Keratinocyte (primary cell): ENCODE measurements around the gene TMUB2. TPM values are rescaled to one million over a fixed set of nuclear protein-coding genes. Genes with fewer than 3 reads are reported as not detected.
"Not testable (repeated sequence)": the region's sequence is repeated elsewhere in the genome, so short reads cannot be mapped to it uniquely, and the experiment has no call there.

ENCODE experiments used
- DNase-seq: peaks from one replicate; pipeline ENCODE4 v3.0.0-alpha.2; 2011; ENCODE audit warnings: low read depth, missing footprints, low spot score
- FAIRE-seq: peaks from 2 replicates; lab custom pipeline; 2011; peaks lifted over from hg19 to GRCh38; lab: Jason Lieb, UNC
- H2AFZ ChIP-seq: 2 replicates; pipeline ENCODE4 v1.6.0; 2012; ENCODE audit warnings: low read length, control low read depth, inconsistent platforms; ENCODE audit not compliant: control insufficient read depth
- H3K27ac ChIP-seq: 2 replicates; pipeline ENCODE4 v1.5.1; 2011; ENCODE audit warnings: low read length; ENCODE audit not compliant: control insufficient read depth, insufficient read depth
- H3K27me3 ChIP-seq: 3 replicates; pipeline ENCODE4 v1.6.0; 2011; ENCODE audit warnings: low read length; ENCODE audit not compliant: control insufficient read depth, insufficient read depth; ENCODE audit errors: extremely low read depth
- H3K36me3 ChIP-seq, 2 experiments: 2 replicates in 1 of 2; 3 replicates in 1 of 2; pipeline ENCODE4 v1.5.1; 2011; ENCODE audit warnings: low read length in 2 of 2, mild to moderate bottlenecking in 1 of 2; ENCODE audit not compliant: control insufficient read depth in 2 of 2, insufficient read depth in 2 of 2; ENCODE audit errors: extremely low read depth in 1 of 2
- H3K4me1 ChIP-seq: 3 replicates; pipeline ENCODE4 v1.5.1; 2011; ENCODE audit warnings: low read length; ENCODE audit not compliant: control insufficient read depth, insufficient read depth; ENCODE audit errors: extremely low read depth
- H3K4me2 ChIP-seq: 3 replicates; pipeline ENCODE4 v1.6.0; 2011; ENCODE audit warnings: low read depth, low read length; ENCODE audit not compliant: control insufficient read depth, insufficient read depth; ENCODE audit errors: extremely low read depth
- H3K4me3 ChIP-seq, 3 experiments: fragments of 200-600 bp in 1 of 3; sonication (generic) in 1 of 3; 2 replicates in 2 of 3; 3 replicates in 1 of 3; pipeline ENCODE4 v1.5.1; 2011 to 2016; ENCODE audit warnings: low read length in 3 of 3, mild to moderate bottlenecking in 3 of 3, control low read depth in 2 of 3, inconsistent platforms in 1 of 3, low read depth in 1 of 3, mixed read lengths in 1 of 3, mixed run types in 1 of 3, moderate library complexity in 1 of 3; ENCODE audit not compliant: control insufficient read depth in 2 of 3, insufficient read depth in 2 of 3; ENCODE audit errors: extremely low read depth in 1 of 3
- H3K79me2 ChIP-seq: 2 replicates; pipeline ENCODE4 v1.6.0; 2012; ENCODE audit warnings: low read length; ENCODE audit not compliant: control insufficient read depth, insufficient read depth
- H3K9ac ChIP-seq: 3 replicates; pipeline ENCODE4 v1.6.0; 2011; ENCODE audit warnings: low read length; ENCODE audit not compliant: control insufficient read depth, insufficient read depth; ENCODE audit errors: extremely low read depth
- H3K9me1 ChIP-seq: 3 replicates; pipeline ENCODE4 v1.6.0; 2011; ENCODE audit warnings: low read length; ENCODE audit not compliant: control insufficient read depth, insufficient read depth; ENCODE audit errors: extremely low read depth
- H3K9me3 ChIP-seq: 2 replicates; pipeline ENCODE4 v1.5.1; 2012; ENCODE audit warnings: low read depth, low read length; ENCODE audit not compliant: control insufficient read depth
- H4K20me1 ChIP-seq: 3 replicates; pipeline ENCODE4 v1.6.0; 2011; ENCODE audit warnings: low read length; ENCODE audit not compliant: control insufficient read depth, insufficient read depth; ENCODE audit errors: extremely low read depth
- EZH2 ChIP-seq: IDR thresholded peaks from one replicate; pipeline ENCODE4 v1.6.1; 2012; ENCODE audit warnings: inconsistent platforms, mild to moderate bottlenecking, low read length, moderate library complexity
- dilution Hi-C: fragments of 300-500 bp; cut with MboI; formaldehyde crosslinking; loops from one replicate; pipeline ENCODE4 v1.7.0; 2020; ENCODE audit warnings: low sequenced_read_pairs; ENCODE audit not compliant: extremely low pct_ligation_motif_present
- polyA plus RNA-seq, 5 experiments: library from polyadenylated mRNA; depleted of rRNA in 3 of 5; stranded (reverse) in 3 of 5; stranded (forward) in 1 of 5; unstranded in 1 of 5; fragments of >200 nt; gene quantifications; 1 replicate in 1 of 5; 2 replicates in 3 of 5; 3 replicates in 1 of 5; pipeline versions ENCODE4 v1.2.1 to v1.2.3, GENCODE V29; 2011 to 2012; ENCODE audit warnings: missing spikeins in 2 of 5, low read depth in 1 of 5, low replicate concordance in 1 of 5
- TF ChIP-seq, protein P1 (sequence below), 3 experiments: IDR thresholded peaks in 1 of 3; conservative IDR thresholded peaks in 1 of 3; optimal IDR thresholded peaks in 1 of 3; 2 replicates in 2 of 3; 3 replicates in 1 of 3; pipeline versions ENCODE3 to v1.5.1; 2011; ENCODE audit warnings: low read length in 3 of 3, mild to moderate bottlenecking in 3 of 3, moderate library complexity in 2 of 3, control low read depth in 1 of 3, inconsistent platforms in 1 of 3; ENCODE audit not compliant: insufficient read depth in 2 of 3; ENCODE audit errors: extremely low read depth in 1 of 3

TMUB2 gene
- polyA plus RNA-seq, 1 donor (not counting 4 experiments of a cell fraction or from before 2014, with no cell fraction given): 25.5 TPM

GRCh38 chr17:44147812-44148211, 39.0 kb upstream of the TMUB2 start:
- Histone ChIP-seq H3K9ac (no peak overlapping the region), H3K9me1 (no peaks in the 10 kb centered on the region), H3K9me3 (no peaks in the 10 kb centered on the region), H3K27ac (no peak overlapping the region), H3K79me2 (peaks cover 9% of the 10 kb centered on the region), H3K36me3 (peaks cover 0 to 21% of the 10 kb centered on the region in 2 experiments), H3K4me2 (no peak overlapping the region), H3K4me1 (peaks cover 5% of the 10 kb centered on the region), H3K27me3 (no peaks in the 10 kb centered on the region), H4K20me1 (peaks cover 3% of the 10 kb centered on the region), H2AFZ (no peak overlapping the region), H3K4me3 (no peak overlapping the region)
- no peak for FAIRE-seq
- dilution Hi-C loops: no loop called here
- TF ChIP-seq EZH2: no peak
- TF ChIP-seq, protein P1, sequence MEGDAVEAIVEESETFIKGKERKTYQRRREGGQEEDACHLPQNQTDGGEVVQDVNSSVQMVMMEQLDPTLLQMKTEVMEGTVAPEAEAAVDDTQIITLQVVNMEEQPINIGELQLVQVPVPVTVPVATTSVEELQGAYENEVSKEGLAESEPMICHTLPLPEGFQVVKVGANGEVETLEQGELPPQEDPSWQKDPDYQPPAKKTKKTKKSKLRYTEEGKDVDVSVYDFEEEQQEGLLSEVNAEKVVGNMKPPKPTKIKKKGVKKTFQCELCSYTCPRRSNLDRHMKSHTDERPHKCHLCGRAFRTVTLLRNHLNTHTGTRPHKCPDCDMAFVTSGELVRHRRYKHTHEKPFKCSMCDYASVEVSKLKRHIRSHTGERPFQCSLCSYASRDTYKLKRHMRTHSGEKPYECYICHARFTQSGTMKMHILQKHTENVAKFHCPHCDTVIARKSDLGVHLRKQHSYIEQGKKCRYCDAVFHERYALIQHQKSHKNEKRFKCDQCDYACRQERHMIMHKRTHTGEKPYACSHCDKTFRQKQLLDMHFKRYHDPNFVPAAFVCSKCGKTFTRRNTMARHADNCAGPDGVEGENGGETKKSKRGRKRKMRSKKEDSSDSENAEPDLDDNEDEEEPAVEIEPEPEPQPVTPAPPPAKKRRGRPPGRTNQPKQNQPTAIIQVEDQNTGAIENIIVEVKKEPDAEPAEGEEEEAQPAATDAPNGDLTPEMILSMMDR (optimal IDR thresholded peaks at IDR 0.05 in 1 of 3, IDR thresholded peaks at IDR 0.05 in 1 of 3, conservative IDR thresholded peaks at IDR 0.05 in 1 of 3; ENCODE audit: extremely low read depth in 1 of 3, insufficient read depth in 2 of 3, low read length in 3 of 3): no peak
- DNase-seq: no peak

DNA sequence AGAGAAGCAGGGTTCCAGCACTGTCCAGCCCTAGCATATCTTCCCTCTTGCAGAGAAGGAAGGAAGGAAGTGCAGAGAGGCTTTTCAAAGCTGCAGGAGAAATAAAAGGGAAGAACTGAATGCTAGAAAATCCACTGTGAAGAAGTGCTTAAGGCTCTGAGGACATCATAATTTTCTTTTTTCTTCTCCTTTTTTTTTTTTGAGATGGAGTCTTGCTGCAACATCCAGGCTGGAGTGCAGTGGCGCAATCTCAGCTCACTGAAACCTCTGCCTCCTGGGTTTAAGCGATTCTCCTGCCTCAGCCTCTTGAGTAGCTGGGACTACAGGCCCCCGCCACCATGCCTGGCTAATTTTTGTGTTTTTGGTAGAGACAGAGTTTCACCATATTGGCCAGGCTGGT, 37.7 kb upstream of the TMUB2 start:
- dilution Hi-C loops, H4K20me1 ChIP-seq: not testable (repeated sequence)

DNA sequence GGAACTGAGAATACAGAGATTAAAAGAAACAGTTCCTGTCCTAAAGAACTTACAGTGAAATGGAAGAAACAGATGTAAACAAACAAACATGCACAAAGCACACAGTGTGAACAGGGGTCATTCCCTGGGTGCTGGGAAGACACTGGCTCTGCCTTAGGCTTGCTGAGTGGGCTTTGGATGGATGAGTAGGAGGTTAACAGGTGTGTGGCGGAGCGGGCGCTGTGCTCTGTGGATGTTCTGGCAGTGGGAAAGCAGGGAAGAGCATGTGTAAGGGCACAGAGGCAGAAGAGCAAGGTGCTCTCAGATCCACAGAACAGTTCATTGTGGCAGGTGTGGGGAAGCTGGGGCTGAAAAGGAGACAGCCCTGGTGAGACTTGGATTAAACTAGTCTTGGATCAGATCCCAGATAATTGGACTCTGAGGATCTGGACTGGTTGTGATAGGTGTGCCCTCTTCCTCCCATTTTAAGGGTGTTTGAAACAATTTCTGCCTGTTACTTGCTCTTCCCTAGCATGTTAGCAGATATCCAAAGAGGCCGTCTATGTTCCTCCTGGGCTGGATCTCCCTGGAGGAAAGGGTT, 36.9 kb upstream of the TMUB2 start:
- H2AFZ ChIP-seq: no peak overlapping the region
- peaks cover 0 to 34% of the 10 kb centered on the region in 2 experiments for H3K36me3 ChIP-seq
- H3K27ac ChIP-seq: no peak overlapping the region
- dilution Hi-C loops: no loop called here
- H3K79me2 ChIP-seq: peaks cover 9% of the 10 kb centered on the region
- TF ChIP-seq, protein P1 (optimal IDR thresholded peaks at IDR 0.05 in 1 of 3, IDR thresholded peaks at IDR 0.05 in 1 of 3, conservative IDR thresholded peaks at IDR 0.05 in 1 of 3; ENCODE audit: extremely low read depth in 1 of 3, insufficient read depth in 2 of 3, low read length in 3 of 3): no peak
- no peak for TF ChIP-seq EZH2
- FAIRE-seq (no peak), DNase-seq (no peak)
- H3K9me1 ChIP-seq: no peaks in the 10 kb centered on the region
- H4K20me1 ChIP-seq: peaks cover 3% of the 10 kb centered on the region
- H3K27me3 ChIP-seq: no peaks in the 10 kb centered on the region
- H3K4me1 ChIP-seq: peaks cover 10% of the 10 kb centered on the region
- H3K4me2 ChIP-seq: no peak overlapping the region
- H3K4me3 ChIP-seq: no peak overlapping the region
- H3K9ac ChIP-seq: no peak overlapping the region
- no peaks in the 10 kb centered on the region for H3K9me3 ChIP-seq

More for the DNA sequence above, 37.7 kb upstream of the TMUB2 start:
- not testable (repeated sequence) for H3K9me3 ChIP-seq, H2AFZ ChIP-seq, H3K79me2 ChIP-seq, H3K4me3 ChIP-seq, FAIRE-seq, H3K9me1 ChIP-seq, H3K27me3 ChIP-seq, H3K4me2 ChIP-seq, H3K27ac ChIP-seq, H3K9ac ChIP-seq, DNase-seq
- Histone ChIP-seq H3K36me3 (peaks cover 0 to 27% of the 10 kb centered on the region in 2 experiments), H3K4me1 (peaks cover 10% of the 10 kb centered on the region)
